Inflammatory macrophage (primary cell): ENCODE measurements around the gene AKAP12.

Experiments
- DNase-seq, 2 donors: peaks; one replicate each; pipeline ENCODE4 v3.0.0-alpha.2; 2020 to 2022
- total RNA-seq, 18 experiments: gene quantifications; one replicate each; lab custom pipeline; 2026; ENCODE audit warnings: mixed read lengths in 6 of 18, inconsistent platforms in 2 of 18; lab: John Stamatoyannopoulos, UW

The AKAP12 gene, protein sequence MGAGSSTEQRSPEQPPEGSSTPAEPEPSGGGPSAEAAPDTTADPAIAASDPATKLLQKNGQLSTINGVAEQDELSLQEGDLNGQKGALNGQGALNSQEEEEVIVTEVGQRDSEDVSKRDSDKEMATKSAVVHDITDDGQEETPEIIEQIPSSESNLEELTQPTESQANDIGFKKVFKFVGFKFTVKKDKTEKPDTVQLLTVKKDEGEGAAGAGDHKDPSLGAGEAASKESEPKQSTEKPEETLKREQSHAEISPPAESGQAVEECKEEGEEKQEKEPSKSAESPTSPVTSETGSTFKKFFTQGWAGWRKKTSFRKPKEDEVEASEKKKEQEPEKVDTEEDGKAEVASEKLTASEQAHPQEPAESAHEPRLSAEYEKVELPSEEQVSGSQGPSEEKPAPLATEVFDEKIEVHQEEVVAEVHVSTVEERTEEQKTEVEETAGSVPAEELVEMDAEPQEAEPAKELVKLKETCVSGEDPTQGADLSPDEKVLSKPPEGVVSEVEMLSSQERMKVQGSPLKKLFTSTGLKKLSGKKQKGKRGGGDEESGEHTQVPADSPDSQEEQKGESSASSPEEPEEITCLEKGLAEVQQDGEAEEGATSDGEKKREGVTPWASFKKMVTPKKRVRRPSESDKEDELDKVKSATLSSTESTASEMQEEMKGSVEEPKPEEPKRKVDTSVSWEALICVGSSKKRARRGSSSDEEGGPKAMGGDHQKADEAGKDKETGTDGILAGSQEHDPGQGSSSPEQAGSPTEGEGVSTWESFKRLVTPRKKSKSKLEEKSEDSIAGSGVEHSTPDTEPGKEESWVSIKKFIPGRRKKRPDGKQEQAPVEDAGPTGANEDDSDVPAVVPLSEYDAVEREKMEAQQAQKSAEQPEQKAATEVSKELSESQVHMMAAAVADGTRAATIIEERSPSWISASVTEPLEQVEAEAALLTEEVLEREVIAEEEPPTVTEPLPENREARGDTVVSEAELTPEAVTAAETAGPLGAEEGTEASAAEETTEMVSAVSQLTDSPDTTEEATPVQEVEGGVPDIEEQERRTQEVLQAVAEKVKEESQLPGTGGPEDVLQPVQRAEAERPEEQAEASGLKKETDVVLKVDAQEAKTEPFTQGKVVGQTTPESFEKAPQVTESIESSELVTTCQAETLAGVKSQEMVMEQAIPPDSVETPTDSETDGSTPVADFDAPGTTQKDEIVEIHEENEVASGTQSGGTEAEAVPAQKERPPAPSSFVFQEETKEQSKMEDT (N-terminal part only)
- 0 to 0.91 (median 0.27) reads per million in 18 experiments for total RNA-seq

DNA sequence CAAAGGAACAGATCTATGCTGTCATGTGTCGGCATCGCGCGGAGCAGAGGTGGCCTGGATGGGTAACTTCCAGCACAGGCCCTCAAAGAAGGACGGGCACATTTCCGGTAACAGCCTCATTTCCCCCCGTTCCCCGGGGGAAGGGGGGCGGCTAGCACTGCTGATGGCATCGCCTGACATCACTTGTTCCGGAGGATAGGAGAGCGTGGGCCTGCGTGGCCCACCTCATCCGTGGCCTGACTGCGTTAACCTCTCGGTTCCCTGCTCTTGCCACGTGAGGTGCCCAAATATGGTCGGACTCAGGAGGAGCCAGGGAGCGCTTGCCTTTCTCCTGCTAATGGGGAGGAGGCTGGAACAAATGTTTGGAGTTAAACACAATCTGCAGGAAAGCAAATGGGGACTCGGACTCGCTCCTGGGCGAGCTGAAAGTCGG, at the start of gene AKAP12:
Gene AKAP12, plus strand, starts transcription at position 365 of the 433 bp plus-strand sequence. CDS start 596 bp downstream, outside the sequence.
- DNase-seq: no peak

DNA sequence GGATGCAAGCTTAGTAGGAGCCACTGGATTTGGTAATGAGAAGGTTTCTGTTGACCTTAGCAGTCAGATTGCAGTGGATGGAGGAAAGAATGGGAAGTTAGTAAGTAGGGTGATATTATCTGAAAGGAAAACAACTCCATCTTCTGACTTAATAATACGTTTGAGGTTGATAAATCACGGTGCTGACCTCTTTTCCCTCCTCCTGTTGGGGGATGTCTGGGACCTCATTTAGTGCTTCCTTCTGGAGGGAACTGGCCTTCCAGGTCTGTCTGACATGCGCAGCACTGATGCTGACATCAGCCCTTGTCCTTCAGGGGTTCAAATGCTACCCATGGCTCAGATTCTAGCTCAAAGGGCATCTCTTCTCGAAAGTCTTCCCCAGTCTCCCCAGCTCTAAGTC, 48.2 kb upstream of the AKAP12 start:
- DNase-seq: no peak

DNA sequence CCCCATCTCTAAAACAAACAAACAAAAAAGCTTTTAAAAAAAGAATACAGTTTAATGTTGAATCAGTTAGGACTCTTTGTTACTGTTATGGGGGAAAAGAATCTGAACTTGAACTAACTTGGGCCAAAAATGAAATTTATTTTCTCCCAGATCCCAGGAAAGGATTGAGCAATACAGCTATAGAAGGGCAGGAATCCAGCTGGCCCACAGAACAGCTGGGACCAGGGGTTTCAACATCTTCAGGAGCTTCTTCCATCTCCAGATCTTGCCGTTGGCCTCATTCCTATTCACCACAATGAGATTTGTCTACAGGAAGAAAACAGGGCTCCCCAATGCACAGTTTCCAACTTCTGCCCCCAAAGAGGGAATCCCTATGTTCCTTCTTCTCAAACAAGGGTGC, 43.2 kb upstream of the AKAP12 start:
- no peak for DNase-seq

DNA sequence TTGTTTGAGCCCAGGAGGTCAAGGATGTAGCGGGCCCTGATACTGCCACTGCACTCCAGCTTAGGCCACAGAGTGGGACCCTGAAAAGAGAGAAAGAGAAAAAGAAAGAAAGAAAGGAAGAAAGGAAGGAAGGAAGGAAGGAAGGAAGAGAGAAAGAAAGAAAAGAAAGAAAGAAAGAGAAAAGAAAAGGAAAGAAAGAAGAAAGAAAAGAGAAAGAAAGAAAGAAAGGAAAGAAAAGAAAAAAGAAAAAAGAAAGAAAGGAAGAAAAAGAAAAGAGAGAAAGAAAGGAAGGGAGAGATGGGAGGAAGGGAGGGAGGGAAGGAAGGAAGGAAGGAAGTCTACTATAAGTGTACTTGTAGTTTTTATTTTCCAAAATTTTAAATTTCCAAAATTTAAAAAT, 42.2 kb upstream of the AKAP12 start:
- no peak for DNase-seq

DNA sequence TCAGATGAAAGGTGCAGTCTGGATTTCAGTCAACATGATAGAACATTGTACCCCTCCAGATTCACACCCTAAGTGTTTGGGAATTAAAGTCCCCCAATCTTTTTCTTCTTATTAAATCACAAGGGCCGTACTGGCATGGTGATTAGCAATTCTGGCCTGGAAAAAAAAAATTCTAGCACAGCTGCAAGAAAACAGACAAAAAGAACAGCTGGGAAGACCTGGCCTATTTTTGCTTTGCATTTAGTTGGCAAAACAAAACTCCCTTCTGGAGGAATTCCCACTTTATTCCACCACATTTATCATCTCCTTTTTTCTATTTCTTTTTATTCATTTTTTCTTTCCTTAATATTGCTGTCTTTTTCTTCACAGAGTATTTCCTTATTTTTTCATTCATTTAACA, 39.8 kb upstream of the AKAP12 start:
- DNase-seq: no peak

DNA sequence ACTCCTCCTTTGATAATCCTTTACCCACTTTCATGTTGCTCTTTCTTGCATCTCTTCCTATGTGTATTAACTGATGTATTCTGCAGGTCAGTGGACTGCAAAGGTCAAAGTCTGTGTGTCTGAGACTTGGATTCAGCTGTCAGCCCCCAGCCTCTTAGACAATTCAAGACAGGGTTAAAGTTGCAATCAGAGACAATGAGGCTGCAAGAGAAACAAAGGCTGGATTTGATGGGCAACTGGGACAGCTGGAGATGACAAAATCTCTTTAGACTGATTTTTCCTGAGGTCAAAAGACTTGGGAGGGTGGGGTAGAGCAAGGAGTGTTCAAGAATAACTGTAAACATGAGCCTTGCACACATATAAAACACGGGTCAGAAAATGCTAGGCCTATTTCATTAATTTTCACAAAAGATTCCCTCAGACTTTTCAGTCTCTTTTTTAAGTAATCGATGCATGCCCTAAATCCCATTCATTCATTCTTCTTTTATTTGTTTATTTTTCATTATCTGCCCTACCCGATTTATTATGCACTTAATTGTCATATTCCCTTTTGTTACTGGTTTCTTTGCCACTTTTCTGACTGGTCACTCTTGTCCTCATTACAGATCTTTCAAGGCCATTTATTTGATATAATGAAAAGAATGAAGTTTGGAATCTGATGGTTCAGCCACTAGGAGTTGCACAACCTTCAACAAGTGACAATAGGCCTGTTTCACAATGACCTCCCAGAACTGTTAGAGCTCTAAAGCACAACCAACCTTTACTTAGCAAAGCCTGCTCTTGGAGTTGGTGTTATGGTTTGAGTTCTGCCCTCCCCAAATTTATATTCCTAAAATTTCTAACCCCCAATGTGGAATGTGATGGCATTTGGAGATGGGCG, 33.8 kb upstream of the AKAP12 start:
- no peak for DNase-seq

DNA sequence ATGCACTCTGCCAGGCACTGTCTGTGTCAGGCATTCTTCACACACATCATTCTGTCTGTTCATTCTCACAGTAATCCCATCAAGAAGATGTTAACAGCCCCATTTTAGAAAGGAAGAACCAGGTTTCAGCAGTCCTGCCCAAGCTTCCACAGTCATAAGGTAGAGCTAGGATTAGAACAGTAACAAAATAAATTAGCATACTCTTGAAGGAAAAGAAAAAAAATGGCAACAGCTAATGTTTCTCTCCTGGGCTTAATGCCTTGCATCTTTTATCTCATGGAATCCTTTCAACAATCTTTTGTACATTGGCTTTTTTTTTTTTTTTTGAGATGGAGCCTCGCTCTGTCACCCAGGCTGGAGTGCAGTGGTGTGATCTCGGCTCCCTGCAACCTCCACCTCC, 32.1 kb upstream of the AKAP12 start:
- no peak for DNase-seq

DNA sequence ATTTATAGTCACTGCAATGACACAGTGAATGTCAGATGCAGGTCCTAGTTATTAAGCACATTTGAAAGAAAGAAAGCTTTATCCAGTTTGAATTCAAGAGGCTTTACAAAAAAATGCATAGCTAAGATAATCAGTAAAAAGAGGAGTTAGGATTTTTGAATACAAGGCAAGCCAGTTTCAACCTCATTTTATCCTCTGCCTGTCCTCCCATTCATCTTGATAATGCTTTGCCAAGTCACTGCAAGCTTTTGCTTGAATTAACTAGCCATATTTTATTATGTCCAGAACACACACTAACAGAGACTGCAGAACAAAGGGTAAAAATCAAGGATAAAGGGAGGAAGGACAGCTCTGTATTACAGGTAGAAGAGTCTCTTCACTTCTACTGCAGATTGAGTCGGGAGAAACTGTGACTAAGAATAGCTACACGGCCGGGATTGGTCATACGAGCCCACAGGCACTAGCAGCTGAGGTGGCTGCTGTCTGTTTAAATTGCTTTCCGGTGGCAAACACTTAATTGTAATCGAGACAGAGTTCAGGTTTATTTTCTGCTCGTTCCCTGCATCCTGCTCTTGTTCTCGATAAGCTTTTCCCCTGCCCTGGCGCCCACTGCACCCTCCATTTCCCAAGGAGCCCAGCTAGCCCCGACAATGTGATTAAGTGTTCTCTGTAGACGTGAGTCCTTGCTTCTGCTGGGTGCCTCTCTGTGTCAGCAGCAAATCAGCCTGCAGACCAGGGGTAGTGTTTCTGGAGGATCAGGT, 30.5 kb upstream of the AKAP12 start:
- DNase-seq: no peak

DNA sequence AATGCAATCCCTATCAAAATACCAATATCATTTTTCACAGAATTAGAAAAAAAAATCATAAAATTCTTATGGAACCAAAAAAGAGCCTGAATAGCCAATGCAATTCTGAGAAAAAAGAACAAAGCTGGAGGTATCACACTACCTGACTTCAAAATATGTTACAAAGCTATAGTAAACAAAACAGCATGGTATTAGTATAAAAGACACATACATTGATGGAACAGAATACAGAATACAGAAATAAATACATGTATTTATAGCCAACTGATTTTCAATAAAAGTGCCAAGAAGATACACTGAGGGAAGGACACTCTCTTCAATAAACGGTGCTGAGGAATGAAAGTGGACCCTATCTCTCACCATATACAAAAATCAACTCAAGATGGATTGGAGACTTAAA, 28.7 kb upstream of the AKAP12 start:
- DNase-seq: no peak

DNA sequence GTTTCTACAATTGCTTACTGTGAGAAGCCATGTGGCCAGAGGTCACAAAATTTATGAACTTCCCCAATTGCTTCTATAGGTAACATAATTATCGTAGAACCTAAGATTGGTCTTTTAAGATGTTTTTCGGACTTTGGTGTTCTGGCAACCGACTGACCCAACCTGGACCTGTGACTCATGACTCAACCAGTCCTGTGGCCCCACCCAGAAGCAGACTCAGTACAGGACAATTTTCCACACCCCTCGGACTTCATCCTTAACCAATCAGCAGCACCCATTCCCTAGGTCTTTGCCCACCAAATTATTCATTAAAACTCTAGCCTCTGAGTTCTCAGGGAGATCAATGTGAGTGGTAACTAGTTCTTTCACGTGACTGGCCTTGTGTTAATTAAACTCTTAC, 26.4 kb upstream of the AKAP12 start:
- DNase-seq: no peak

DNA sequence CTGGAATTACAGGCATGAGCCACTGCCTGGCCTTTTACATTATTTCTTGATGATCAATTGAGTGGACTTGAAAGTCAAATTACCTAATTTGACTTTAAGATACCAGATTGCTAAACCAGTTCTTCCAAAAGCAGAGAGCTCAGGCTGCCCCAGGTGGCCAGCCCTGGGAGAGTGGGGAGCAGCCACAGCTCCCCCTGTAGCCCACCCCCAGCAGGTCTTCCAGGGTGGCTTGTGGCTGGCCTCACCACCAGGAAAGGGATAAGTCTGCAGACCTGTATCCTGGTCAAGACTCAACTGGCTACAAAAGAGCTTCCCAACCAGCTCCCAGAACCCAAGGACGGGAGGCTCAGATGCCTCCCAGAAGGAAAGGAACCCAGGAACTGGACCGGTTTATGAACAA, 23.8 kb upstream of the AKAP12 start:
- no peak for DNase-seq

DNA sequence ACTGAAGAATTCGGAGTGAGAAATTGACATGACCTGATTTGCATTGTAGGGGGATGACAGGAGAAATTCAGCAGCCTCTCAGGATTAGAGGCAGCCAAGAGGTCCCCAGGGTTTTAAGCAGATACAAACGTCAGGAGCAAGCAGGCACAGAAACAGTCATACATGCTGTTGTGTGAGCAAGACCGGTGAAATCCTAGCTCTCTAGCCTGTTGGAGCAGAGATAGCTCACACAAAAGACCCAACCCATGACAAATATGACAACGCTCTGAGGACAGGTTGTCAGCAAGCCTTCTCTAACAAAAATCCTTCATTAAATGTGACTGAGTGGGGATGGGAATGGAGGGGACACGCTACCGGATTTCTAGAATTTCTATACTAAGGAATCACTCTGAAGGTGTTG, 23.0 kb upstream of the AKAP12 start:
- no peak for DNase-seq

DNA sequence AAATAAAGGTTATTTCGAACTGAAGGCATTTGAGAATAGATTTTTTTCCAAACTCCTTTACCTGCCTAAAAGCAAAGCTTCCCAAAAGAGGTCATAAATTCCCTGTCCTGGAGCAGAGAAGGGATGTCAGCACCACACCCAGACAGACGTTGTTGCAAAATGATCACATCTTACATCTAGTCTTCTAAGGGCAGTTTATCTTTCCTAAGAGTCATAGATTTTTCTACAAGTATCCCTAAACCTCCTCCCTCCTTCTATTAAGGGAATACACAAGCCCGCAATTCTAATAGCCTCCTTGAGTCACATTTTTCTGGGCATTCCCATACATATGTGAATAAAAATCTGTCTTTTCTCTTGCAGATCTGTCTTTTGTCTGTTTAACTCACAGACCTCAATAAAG, 20.6 kb upstream of the AKAP12 start:
- no peak for DNase-seq

DNA sequence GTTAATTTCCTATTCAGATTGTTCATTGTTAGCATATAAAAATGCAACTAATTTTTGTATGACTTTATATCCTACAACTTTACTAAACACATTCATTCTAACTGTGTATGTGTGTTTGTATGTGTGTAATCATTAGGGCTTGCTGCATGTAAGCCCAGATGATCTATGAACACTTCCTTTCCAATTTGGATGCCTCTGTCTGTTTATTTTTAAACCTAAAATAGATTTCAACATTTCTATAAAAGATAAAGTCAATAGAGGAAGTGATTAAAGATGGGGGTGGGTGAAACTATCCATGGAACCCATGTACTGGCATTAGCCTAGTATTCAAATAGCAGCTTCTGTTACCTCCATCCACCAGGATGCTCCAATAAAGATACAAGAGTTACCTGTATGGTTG, 15.7 kb upstream of the AKAP12 start:
- no peak for DNase-seq

DNA sequence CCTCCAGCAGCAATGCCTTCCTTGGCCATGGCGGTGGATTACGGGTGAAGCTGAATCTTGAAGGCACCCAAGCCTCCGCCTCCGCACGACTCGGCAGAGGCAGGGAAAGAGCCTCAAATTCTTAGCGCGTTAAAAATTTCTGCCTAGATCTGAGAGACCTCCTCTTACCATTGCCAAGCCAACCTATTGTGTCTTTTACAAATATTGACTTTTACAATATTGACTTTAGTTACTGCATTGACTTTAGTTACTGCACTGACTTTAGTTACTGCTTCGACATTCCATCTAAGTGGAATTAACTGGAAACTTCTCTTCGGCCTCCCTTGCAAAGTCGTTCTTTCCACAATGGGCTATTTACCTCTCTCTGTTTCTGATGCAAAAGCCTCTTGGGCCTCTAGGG, 13.8 kb upstream of the AKAP12 start:
- DNase-seq: no peak

DNA sequence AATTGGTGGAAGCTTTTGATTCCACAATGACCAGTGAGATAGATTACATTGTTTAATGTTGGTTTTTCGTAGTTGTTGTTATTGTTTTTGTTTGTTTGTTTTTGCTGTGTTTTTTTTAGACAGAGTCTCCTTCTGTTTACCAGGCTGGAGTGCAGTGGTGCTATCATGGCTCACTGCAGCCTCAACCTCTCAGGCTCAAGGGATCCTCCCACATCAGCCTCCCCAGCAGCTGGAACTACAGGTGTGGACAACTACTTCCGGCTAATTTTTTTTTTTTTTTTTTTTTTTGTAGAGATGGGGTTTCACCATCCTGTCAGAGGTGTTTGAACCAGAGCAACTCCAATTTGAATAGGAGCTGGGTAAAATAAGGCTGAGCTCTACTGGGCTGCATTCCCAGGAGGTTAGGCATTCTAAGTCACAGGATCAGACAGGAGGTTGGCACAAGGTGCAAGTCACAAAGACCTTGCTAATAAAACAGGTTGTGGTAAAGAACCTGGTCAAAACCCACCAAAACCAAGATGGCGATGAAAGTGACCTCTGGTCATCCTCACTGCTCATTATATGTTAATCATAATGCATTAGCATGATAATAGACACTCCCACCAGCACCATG, 10.9 kb upstream of the AKAP12 start:
- no peak for DNase-seq

DNA sequence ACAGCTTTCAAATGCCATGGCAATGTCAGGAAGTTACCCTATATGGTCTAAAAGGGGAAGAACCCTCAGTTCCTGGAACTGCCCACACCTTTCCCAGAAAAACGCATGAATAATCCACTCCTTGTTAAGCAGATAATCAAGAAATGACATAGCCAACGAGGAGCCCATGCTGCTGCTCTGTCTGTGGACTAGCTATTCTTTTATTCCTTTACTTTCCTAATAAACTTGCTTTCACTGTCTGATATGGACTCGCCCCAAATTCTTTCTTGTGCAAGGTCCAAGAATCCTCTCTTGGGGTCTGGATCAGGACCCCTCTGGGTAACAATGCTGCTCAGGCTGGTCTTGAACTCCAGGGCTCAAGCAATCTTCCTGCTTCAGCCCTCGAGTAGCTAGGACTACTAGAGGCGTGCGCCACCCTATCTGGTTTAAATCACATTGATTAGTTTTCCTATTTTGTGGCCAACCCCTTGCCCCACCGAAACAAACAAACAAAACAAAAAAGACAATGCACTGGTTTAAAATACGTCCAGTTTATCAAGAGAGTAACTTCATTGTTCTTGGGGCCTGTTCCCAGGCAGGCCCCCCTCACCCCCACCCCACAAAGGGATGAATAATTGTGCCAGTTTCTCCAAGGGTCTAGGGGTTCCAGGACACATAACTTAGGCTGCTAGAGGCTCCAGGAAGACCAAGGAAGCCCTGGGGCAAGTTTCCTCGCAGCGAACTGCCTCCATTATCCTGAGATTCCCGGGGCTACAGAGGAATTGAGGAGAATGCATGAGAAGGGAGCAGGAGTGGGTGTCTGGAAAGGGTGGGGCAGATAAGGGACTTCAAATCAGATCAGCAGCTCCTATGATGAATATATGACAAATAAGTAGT, 10.1 kb upstream of the AKAP12 start:
- DNase-seq: peak; percentile 83 to 88

DNA sequence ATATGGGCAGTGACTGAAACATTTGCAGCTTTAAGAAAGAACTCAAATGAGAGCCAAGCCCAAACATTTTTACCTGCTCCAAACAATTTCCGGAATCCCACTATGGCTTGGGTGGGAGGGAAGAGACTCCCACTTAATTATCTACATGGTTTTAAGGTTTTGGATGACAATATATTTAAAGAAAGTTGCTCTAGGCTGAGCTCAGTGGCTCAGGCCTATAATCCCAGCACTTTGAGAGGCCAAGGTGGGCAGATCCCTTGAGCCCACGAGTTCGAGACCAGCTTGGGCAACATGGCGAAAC, 9.5 kb upstream of the AKAP12 start:
- DNase-seq: no peak

DNA sequence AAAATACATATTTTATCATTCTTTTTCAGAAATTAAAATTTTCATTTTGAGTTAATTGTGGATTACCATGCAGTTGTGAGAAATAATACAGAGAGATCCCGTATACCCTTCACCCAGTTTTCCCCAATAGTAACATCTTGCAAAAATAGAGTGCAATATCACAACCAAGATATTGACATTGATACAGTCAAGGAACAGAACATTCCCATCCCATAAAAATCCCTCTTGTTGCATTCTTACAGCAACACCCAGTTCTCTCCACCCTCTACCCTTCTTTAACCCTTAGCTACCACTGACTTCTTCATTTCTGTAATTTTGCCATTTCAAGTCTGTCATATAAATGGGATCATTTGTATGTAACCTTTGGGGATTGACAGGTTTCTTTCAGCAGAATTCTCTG, 6.9 kb upstream of the AKAP12 start:
- DNase-seq: no peak

DNA sequence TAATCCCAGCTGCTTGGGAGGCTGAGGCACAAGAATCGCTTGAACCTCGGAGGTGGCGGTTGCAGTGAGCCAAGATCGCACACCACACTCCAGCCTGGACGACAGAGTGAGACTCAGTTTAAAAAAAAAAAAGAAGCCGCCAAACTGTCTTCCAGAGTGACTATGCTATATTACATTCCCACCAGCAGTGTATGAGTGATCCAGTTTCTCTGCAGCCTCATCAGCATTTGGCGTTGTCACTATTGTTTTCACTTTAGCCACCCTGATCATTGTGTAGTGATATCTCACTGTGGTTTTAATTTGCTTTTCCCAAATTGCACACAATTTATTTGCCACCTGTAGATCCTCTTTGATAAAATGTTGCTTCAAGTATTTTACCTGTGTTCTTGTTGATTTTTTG, 6.0 kb upstream of the AKAP12 start:
- DNase-seq: no peak
